Stimulated activated CD8-positive, alpha-beta memory T cell treated with anti-CD3 and anti-CD28 coated beads, Interleukin-15, amount 100 ng/mL, for 24 hours (primary cell): Measurements from ENCODE around the gene RSRC1.
A peak's percentile ranks its signal among the peaks of the same experiment; 100 is the strongest.
"Not testable (repeated sequence)": the region's sequence is repeated elsewhere in the genome, so short reads cannot be mapped to it uniquely, and the experiment has no call there.

Source experiments
- DNase-seq: peaks from one replicate; pipeline ENCODE4 v3.0.0-alpha.2; 2020; ENCODE audit warnings: low read depth

Gene RSRC1, protein sequence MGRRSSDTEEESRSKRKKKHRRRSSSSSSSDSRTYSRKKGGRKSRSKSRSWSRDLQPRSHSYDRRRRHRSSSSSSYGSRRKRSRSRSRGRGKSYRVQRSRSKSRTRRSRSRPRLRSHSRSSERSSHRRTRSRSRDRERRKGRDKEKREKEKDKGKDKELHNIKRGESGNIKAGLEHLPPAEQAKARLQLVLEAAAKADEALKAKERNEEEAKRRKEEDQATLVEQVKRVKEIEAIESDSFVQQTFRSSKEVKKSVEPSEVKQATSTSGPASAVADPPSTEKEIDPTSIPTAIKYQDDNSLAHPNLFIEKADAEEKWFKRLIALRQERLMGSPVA

DNA sequence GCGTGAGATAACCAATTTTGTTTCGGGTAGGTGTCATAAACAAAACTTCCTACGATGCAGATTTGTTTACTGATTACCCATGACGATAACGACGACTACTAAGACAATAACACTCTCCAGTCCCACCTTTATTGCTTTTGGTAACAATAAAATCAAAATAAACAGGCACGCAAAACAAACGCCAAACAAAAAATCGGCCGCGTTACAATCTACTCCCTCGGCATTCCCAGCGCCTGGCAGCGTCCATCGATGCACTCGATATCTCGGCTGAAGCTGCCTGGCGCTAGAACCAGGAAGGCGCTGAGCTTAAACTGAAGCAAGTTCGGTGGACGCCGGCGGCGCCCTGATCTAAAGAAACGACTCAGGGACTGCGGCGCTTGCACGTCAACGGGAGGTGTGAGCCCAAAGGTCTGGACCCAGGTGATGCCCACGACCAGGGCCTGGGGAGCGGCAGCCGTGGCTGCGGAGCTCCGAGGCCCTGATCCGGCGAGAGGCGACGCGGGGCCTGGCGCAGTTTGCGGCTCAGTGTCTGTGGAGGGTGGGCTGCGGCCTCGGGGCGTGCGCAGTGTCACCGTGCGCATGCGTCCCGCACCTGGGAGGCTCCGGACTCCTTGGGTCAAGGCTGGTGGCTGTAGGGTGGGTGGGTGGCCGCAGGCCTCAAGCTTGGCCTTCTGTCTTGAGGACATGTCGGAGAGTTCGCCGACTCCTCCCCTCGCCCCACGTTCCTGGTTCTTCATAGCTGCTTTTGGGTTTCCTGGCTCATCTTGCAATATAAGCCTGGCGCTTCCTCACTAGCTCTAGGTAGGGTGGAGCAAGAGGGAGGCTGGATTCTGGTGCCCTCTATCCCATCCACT lies at the start of gene RSRC1:
Gene RSRC1, plus strand, starts transcription at position 286 of the 854 bp plus-strand sequence. CDS start 12,016 bp downstream, outside the sequence.
- peak; percentile 52 for DNase-seq

DNA sequence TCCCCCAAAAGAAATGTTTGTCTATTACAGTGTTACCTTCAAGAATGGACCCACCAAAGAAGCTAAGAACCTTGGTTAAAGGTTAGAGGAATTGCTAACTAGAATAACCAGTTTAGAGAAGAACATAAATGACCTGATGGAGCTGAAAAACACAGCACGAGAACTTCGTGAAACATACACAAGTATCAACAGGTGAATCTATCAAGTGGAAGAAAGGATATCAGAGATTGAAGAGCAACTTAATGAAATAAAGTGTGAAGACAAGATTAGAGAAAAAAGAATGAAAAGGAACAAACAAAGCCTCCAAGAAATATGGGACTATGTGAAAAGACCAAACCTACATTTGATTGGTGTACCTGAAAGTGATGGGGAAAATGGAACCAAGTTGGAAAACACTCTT lies 44.3 kb upstream of the RSRC1 start:
- not testable (repeated sequence) for DNase-seq

DNA sequence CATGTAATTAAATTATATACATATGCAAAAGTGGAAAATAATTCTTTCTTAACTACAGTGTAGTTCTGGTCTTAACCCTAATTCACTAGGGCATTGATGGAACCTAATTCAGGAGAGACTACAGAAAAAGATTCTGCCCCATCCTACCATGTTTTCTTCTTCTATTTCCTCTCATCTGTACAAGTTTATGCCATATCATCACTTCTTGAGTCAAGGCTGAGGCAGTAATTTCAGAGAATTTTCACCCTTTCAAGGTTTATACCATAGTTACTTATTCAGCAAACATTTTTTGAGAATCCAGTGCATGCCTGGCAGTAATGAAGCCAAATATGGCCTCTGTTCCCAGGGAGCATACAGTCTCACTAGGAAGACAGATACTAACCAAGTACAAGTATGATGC lies 37.1 kb upstream of the RSRC1 start:
- no peak for DNase-seq

DNA sequence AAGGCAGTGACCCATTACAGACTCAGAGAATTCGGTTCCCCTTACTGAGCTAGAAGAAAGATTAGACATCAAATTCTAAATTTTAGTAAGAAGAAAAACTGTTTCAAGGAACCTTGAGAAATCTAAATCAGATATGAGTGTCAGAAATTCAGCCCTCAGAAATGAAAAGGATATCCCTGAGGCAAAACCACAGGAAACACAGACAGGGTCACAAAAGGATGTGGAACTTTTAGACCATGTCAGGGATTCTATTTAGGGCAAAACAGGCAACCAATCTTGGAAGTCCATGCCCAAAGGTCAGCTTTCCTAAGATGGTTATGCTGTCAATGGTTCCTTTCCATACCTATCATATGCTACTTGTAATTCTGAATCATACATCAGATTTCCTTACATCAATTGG lies 35.3 kb upstream of the RSRC1 start:
- no peak for DNase-seq

DNA sequence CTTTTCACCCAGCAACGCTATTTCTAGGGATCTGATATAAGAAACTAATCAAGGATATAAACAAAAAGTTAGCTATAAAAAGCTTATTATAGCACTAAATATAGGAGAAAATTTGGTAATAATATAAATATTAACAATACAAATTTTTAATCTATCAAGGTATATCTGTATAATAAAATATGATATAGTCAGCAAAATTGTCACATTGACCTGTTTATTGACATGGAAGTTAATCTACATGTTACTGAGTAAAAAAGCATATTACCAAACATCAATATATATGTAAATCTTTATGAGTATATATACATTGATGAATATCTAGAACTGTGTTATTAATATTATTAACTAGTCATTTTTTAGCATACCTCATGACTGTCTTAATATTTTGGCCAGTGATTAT lies 30.3 kb upstream of the RSRC1 start:
- no peak for DNase-seq

DNA sequence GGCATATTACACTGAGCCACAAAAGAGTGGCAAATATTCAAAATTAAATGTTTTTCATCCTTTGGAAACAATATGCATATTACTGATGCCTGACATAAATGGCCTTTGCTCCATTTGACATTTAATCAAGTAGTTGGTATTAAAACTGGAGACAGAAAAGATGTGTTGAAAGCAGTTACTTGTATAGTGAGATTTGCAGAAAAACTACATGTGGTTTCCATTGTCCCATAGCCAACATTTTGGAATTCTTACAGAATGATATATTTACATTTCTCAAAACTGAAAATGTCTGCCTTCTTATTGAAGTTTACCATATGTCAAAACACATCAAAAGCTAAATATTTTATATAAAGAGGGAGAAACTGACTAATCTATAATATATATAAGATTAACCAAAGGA lies 25.2 kb upstream of the RSRC1 start:
- no peak for DNase-seq

DNA sequence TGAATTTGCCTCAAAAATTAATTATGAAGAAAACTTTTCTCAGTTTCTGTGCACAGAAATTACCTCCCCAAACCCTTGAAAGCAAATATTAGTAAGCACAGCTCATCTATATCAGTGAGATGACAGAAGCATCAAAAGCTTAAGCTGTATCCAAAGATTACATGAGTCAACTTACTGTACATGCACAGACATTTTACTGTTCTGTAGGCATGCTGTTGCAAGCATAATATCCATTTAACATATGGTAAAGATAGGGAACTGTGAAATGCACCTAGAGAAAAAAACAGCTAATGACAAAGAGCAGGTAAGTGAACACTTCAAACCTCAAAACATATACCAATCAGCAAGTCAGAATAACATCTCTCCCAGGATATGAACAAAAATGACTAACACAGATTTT lies 24.5 kb upstream of the RSRC1 start:
- no peak for DNase-seq

DNA sequence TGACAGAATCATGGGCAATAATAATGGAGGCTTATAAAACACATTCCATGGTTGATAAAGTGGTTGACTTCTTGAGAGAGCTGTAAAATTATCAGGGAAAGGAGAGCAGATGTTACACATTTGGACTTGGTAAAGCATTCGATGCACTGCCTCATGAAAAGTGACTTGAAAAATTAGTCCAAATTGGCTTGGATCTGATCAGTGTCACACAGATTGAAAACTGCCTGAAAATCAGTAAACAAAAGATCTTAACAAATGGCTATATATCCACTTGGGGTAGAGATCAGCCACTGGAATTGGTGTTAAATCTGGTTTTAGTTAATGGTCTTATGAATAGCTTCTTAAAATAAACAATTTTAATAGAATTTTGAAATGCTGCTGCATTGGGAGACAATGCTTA lies 24.0 kb upstream of the RSRC1 start:
- no peak for DNase-seq

DNA sequence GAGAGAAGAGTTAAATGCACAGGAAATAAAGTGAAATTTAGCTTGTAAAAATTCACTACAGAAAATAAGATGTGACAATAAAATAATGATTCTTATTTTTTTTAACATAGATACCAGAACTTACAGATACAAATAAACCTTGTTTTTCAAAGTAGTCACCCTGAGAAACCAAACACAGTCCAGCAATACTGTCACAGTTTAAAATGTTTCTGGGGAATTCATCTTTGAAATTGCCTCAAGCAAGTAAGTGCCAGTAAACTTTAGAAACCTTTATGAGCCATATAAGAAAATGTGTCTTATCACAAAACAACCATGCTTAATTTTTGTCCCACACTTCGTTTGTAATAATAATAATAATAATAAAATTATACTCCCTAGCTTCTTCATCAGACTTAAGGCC lies 23.5 kb upstream of the RSRC1 start:
- no peak for DNase-seq

DNA sequence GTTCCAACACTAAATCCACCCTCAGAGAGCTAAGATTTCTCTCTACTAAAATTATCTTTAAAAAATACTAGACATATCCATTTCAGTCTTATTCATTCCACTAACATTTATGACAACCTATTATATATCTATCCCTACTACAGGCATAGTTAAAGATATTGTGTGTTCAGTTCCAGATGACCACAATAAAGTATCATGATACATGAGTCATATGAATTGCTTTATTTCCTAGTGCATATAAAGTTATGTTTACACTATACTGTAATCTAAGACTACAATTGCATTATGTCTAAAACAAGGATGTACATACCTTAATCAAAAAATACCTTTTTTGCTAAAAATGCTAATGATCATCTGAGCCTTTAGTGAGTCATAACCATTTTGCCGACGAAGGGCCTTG lies 23.1 kb upstream of the RSRC1 start:
- no peak for DNase-seq

DNA sequence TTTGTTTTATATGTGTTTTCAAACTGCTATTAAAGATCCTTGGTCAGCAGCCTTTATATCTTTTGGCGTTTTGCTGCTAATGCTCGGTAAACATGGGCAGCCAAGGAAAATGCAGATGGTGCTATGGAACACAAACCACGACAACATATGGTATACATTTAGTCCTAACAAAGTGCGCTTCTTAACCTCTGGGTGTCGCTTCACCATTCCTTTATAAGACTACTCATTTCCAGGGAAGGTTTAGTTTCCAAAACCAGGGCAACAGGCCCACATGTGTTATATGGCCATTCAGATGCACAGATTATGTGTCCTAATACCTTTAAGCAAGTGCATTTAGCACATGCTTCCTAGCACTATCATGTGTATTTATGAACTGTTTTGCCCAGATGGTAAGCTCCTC lies 18.4 kb upstream of the RSRC1 start:
- DNase-seq = no peak

DNA sequence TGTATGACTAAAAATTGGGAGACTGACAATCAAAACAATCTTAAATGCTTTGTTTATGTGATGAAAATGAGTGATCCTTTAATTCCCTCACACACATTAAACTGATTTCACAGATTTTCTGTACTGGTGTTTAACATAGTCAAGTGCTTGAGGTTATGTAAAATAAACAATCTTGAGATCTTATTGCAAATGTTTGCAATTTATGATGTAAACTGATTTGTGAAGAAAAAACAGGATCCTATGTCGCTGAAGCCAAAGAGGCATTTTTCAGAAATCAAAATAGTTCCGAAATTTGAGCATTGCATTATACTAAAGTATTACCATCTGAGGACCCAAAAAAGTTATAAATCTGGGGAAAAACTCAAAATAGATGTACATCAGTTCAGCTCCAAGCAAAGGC lies 16.4 kb upstream of the RSRC1 start:
- no peak for DNase-seq

DNA sequence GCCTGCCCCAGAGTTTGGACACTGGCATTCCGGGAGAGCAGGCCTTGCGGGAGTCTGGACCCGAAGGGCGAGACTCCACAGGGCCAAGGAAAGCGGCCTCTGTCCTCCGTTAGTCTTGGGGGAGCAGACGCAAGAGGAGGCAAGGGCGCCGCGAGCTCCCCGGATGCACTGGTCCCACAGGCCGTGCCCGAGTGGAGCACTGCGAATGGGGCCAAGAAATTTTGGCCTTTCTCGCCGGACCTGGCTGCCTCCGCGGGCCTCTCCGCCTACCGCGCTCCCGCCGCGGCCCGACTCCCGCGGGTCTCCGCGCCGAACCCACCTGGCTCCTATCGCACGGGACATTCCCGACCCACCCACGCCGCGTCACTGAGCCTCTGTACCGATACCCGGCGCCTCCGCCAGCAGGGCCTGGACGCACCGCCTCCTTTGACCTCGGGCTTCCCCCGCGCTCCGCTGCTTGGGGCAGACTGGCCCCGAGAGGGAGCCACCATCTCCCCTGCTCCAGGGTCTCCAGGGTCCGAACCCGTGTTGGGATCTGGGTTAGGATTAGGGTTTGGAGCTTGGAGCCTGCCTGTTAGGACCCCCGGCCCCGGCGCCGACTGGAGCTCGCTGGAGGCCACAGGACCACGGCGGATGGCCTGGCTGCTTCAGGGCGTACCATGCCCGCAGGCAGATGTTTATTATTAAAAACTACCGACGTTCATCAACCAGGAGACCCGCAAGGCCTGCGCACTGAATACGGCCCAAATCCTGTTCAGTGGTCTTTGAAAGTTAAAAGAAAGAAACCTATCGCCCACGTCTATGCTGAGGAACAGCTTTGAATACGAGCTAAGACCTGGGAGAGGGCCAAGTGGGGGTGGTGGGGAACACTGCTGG lies 15.4 kb upstream of the RSRC1 start:
- DNase-seq = no peak

DNA sequence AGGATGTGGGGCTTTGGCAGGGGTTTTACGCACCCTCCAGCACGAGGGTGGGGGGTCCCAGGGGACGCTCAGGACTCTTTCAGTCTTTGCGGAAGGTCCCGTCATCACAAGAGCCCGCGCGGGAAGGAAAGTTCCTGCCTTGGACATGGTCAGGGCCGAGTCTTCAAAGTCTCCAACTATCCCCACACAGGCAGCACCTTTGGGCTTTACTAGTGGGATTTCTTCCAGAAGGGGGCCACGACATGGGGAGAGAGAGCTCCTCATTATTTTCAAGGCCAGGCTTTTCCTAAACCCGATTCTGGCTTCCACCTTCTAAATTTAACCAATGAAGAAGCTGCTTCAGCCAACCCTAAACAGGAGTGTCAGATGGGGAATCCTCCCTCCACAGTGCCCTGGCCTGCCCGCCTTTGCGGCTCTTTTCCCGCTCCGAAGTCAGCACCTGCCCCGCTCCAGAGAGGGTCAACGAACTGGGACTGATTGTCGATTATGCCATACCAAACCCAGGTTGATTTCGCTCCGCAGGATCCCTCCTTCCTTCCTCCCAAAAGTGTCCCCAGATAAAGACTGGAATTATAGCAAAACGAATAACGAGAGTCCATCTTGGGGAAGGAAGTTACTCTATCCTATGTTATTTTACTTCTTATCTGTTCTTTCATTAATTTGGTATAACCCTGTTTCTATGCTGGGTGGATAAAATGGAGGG lies 14.6 kb upstream of the RSRC1 start:
- DNase-seq = no peak

DNA sequence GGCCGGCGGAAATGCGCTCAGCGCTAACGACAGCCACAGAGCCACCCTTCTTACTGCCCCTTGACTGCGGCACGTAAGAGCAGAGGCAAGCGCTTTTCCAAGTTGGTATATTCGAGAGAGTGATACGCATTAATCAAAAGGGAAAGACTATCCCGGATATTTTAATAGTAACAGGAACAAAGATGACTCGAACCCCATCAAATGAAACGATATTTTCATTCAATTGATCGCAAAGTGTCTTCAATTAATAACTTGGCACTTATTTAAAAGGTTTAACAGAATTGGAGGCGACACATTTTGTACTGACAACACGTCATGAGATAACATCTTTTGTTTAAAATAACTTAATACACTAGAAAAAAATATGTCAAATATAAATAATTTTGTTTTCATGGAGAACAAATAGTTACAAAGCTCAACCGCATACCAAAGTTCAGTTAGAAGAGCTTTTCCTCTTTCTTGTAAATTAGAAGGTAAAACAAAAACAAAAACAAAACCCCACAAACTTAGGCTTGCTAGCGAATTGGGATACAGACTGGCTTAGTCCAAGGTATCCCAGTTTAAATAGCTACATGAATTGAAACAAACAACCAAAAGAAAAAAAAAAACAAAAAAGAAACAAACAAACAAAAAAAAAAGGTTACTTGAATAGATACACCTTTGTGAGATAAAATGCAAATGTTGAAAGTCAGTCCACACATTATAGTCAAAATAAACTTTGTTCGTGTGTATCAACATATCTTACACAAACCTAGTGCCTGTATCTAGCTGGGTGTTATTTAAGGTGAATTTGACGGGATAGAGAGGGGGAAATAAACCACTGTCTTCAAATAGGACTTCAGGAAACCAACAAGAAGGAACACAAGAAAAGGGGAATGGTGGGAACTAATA lies 13.8 kb upstream of the RSRC1 start:
- no peak for DNase-seq

DNA sequence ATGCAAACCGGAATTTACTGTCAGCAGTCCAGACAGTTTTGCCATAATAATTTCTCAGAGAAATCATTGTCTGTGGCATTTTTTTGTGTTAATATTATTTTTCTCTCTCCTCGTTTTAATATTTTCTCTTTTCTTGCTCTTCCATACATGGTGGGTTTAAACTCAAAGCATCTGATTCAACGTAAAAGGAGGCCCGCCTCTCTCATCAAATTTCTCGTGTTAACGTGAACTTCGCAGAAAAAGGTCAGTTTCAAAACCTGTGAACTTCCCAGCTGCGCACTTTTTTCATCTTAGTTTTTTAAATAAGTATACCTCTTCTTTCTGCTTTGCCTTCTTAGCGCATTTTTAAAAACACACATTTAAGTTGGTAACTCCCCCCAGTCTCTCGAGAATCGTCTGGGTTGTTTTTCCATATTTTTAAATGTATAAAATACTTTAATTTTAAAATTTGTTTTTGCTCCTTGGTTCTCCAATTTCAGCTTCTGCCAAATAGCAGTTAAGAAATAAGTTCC lies 12.8 kb upstream of the RSRC1 start:
- no peak for DNase-seq

DNA sequence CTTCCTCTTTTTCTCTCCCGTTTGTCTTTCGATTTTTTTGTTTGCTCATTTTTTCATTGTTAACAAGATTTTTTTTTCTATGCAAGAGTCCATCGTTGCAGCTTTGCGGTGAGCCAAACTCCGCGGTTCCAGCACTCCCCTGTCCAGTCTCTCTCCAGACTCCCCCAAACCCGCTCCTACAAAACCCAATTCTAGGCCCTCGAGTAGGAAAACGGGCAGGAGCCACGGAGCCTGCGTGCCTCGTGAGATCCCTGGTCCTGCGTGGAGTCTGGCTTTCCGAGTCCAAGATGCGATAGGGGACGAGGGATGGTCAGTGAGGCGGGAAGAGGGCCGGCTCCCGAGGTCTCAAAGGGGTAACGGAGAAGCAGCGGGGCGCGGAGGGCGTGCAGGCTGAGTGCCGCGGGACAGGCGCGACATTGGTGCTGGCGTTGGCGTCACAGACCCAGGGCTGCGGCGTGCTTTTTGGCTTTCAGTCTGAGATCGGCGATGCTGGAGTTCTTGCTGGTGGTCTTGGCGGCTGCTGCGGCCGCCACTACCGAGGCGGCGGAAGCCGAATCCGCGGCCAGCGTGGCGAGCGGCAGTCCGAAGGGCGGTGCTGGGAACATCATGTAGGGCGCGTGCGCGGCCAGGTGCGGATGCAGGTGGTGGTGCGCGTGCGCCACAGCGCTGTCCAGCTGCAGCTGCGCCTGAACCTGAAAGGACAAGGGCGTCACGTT lies 12.1 kb upstream of the RSRC1 start:
- no peak for DNase-seq

DNA sequence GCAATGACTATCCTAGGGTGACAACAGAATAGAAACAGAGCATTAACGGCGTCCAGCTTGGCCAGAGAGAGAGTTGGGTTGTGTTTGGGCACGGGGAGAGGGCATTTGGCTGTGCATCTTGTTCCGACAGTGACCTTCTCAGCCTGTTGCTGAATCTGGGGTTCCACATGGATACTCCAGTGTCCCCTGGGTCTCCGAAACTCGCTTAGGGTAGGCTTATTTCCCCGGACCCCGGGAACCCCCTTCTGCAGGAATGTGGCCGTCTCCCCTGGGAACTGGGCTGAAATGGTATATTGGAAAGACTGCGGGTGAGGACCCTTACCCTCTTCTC lies 11.6 kb upstream of the RSRC1 start:
- DNase-seq = no peak

DNA sequence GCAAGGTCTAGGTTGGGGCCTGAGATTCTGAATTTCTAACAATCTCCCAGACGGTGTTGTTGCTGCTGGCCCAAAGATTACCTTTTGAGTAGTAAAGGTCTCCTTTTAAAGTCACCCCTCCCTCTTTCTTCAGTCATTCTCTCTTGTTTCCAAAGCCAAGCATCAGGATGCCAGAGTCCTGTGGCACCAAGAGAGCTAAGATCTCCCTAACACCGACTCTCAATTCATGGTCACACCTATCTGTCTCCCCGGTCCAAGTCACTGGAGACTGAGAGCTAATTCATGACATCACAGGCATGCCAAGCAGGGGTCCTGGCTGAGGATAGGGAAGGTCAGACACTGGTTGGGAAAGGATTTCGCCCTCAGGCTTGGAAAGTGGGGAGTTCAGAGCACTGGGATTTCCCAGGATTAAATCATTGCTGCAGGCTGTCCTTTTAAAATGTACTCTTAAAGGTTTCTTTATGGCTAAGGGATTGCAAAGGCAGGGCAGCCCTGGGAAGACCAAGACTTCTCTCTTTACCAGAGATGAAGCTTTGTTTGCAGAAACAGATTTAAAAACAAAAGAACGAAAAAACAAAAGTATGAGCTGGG lies 11.0 kb upstream of the RSRC1 start:
- no peak for DNase-seq

DNA sequence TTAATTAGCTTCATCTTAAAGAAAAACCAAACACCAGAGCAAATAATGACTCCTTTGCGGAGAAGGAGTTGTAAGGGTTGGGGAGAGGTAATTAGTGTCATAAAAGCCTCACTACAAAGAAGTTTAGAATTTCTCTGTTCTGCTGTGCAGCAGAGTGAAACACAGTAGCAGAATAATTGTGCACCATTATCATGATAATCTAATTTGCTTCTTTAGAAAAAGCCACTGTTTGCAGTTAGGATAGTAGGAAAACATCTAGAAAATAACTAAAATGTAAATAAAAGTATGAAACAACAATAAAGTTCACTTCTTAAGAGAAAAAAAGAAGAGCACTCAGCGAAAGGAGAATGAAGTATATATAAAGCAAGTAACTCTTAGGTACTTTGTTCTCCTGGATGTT lies 9.2 kb upstream of the RSRC1 start:
- no peak for DNase-seq
